HG03565 (cell line): ENCODE results near the gene USP40.

Source experiments
- ATAC-seq: cut with Tn5 transposase; IDR thresholded peaks from one replicate; pipeline ENCODE4 v1.9.1; 2021; ENCODE audit warnings: mild to moderate bottlenecking, moderate library complexity; ENCODE audit not compliant: unreplicated experiment

Gene USP40

DNA sequence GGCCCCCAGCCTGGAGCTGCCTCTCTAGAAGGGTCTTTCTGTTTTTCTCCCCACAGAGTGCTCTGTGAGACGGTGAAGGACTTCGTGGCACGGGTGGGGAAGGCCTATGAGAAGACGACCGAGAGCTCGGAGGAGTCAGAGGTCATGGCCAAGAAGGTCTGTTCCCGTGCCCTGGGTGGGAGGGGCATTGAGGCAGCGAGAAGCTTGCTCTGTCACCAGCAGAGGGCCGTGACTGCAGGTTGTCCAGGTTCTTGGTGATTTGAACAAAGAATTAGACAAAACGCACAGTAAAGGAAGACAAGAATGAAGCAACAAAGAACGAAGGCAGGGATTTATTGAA, 118.4 kb downstream of the USP40 start:
- no peak for ATAC-seq

GRCh38 chr2:233447506-233448219, 118.9 kb downstream of the USP40 start:
- ATAC-seq: no peak

DNA sequence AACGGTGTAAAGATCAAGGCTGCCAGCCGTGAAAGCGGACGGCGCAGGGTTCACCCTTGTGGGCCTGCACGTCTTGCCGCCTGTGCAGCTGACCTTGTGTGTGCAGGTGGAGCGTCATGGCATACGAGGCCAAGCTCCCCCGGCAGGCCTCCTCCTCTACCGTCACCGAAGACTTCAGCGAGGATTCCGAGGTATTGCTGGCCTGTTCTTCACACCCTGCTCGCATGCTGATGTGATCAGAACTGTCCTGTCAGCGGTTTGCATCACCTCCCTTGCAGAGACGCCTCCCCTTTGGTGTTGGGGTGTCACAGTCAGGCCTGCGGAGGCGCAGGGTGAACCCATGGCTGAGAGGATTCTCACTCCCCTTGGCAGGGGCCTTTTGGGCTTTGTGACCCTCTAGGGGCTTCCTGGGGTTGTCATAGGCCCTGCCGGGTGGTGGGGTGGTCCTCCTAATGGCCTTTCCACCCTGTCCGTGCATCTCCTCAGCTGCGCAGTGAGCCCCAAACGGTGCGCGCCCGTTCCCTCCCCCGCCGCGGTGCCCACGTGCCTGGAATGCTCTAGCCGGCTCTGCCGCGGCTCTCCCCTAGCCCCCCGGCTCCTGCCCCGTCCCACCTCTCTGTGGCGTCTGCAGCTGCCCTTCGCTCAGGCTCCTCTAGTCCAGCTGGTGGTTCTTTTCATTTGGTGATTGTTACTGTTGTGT, 119.8 kb downstream of the USP40 start:
- ATAC-seq: no peak

DNA sequence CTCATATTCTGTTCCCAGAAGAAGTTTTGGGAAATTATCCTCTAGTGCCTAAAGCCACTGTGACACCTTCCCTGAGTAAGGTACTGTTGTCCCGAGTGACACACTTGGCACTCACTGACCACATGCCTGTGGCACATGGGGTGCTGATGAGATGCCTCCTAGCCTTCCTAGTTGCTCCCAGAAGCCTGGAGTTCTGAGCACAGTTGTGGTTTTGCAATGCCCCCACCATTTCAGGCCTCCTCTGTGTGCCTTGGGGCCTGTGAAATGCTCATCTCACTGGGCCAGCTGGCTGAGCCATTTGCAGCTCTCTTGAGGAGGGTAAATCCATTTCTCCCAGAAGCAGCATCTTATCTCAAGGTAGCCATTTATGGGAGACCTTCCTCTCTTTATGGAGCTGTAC, 120.5 kb downstream of the USP40 start:
- ATAC-seq: no peak

GRCh38 chr2:233445152-233445830, 121.3 kb downstream of the USP40 start:
- ATAC-seq: no peak

- ATAC-seq: no peak
These were observed 122.1 kb downstream of the USP40 start for GRCh38 chr2:233444501-233444900.

- ATAC-seq: no peak
These were observed 122.9 kb downstream of the USP40 start for GRCh38 chr2:233443511-233444183.

DNA sequence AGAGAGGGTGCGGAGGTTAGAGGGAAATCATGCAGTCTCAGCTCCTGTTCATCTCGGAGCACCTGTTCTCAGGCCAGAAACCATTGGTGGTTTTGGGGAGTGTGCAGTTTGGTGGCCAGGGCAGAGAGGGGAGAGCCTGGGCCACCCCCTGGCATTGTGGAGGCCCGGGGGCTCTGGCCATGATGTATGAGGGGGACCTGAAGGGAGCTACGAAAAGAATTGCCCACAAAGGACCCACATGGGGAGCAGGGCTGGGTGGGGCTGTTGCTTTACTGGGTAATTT, 124.6 kb downstream of the USP40 start:
- ATAC-seq: no peak

- no peak for ATAC-seq
These were observed 125.2 kb downstream of the USP40 start for GRCh38 chr2:233441161-233442027.

- no peak for ATAC-seq
These were observed 125.9 kb downstream of the USP40 start for GRCh38 chr2:233440714-233441113.

- ATAC-seq: no peak
These were observed 126.3 kb downstream of the USP40 start for GRCh38 chr2:233440314-233440713.

DNA sequence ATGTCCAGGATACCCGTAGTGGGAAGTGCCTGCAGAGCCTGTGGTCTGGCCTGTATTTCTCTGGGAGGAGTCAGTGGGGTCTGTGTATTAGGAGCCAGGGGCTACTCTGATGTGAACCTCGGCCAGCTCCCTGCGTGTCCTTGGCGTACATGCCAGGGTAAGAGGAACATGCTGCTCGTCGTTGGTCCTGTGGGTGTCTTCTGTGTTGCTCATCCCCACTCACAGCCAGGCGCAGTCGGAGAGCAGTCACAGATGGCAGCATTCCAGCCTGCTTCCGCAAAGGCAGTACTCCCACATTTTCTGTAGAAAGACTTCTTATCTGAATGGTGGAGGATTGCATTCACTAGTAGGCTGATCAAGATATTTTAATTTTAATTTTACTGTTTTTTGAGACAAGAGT, 127.4 kb downstream of the USP40 start:
- ATAC-seq: no peak

DNA sequence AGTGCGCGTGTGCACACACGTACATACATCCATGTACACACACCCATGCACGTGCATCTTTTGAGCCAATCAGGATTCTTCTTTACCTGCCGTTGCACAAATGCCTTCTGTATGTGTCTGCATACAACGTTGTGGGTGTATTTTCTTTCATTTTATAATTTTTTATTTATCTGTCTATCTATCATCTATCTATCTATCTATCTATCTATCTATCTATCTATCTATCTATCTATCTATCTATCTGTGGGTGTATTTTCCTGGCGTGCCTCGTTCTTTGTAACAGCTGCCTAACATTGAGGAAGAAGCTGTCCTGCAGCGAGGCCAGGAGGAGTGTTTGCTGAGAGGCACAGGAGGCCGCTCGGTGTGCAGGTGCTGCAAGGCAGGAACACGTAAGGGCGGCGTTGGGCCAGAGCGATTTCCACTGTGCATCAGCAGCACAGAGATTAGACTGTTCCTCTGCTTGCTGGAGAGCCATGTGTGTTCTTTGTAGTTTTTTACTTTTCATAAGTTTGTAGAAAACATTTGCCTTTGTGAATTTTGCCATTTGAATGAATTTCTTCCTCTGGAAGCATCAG, 127.9 kb downstream of the USP40 start:
- no peak for ATAC-seq

- ATAC-seq: no peak
These were observed 129.1 kb downstream of the USP40 start for GRCh38 chr2:233437439-233437955.

DNA sequence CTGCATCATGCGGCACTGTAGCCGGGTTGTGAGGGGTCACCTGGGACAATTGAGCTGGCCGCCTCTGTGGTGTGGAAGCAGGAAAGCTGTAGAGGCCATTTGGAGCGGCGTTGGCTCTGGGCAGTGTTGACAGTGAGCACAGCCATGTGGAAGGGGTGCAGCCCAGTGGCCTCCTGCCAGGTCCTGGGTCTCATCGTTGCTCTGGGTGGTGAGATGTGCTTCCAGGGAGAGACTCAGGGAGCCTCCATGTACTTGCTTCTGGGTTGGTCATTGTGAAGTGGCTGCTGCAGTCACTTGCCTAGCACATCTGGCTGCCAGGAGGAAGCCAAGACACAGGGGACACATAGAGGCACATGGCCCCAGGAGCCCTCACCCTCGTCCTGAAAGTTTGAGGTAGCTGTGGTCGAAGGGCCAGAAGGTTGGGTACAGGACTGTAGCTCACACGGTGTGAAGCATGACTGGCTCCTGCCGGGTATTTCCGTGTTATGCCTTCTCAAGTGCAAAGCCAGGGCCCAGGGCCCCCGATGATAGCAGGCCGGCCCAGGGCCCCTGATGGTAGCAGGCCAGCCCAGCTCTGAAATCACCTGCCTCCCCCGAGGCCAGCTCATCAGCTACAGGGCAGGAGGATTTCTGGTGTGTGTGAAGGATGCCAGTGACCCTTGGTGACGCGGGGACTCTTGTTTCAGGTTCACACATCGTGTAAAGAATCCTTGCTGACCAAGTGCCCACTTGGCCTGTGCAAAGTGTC, 129.7 kb downstream of the USP40 start:
- no peak for ATAC-seq

- no peak for ATAC-seq
These were observed 130.4 kb downstream of the USP40 start for GRCh38 chr2:233436191-233436581.

DNA sequence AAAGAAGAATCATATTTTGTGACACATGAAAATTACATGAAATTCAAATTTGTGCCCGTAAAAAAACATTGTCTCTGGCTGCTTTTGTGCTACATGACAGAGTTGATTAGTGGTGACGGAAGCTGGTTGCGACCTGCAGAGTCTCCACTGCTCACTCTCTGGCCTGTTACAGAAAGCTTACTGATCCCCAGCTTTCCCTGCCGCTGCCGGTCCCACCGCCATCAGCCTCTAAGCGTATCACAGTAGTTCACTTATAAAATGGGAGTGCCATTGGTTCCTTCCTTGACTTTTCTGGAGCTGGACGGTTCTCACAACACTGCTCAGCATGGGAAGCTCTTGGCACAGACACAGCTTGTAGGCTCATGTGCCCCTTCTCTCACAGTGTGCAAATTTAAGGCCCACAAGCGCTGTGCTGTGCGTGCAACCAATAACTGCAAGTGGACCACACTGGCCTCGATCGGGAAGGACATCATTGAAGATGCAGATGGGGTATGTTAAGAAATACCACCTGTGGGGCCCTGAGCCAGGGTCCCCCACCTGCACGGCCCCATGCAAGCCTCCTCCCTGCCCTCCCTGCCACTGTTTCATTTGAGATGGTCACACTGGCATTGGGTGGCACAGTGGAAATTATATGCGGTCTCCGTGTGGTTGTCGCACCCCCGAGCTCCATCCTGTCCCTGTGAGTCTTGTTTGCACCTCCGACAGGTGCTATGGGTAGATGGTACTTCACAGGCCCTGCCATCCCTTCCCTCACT, 131.0 kb downstream of the USP40 start:
- no peak for ATAC-seq

GRCh38 chr2:233434666-233435330, 131.8 kb downstream of the USP40 start:
- ATAC-seq: no peak
